Endothelial cell (in vitro differentiated cells): ENCODE data around the gene UGT1A5. TPM values are rescaled to one million over a fixed set of nuclear protein-coding genes. Genes with fewer than 3 reads are reported as not detected.

Experiments used
- DNase-seq: peaks from one replicate; pipeline ENCODE4 v3.0.0; 2021; ENCODE audit warnings: low spot score
- H3K27ac Mint-ChIP-seq: one replicate; pipeline ENCODE4 v1.8.0; 2021; ENCODE audit warnings: mixed read lengths, inconsistent platforms; ENCODE audit not compliant: unreplicated experiment
- H3K27me3 Mint-ChIP-seq: one replicate; pipeline ENCODE4 v1.8.0; 2021; ENCODE audit warnings: mild to moderate bottlenecking, moderate library complexity, mixed read lengths, inconsistent platforms; ENCODE audit not compliant: unreplicated experiment
- H3K36me3 Mint-ChIP-seq: one replicate; pipeline ENCODE4 v1.8.0; 2021; ENCODE audit warnings: mild to moderate bottlenecking, low read depth, mixed read lengths, inconsistent platforms; ENCODE audit not compliant: unreplicated experiment
- H3K4me1 Mint-ChIP-seq: one replicate; pipeline ENCODE4 v1.8.0; 2021; ENCODE audit warnings: mild to moderate bottlenecking, mixed read lengths, inconsistent platforms; ENCODE audit not compliant: unreplicated experiment
- H3K4me3 Mint-ChIP-seq: one replicate; pipeline ENCODE4 v1.8.0; 2021; ENCODE audit warnings: mild to moderate bottlenecking, mixed read lengths, inconsistent platforms; ENCODE audit not compliant: unreplicated experiment
- H3K9me3 Mint-ChIP-seq: one replicate; pipeline ENCODE4 v1.8.0; 2021; ENCODE audit warnings: mixed read lengths, inconsistent platforms; ENCODE audit not compliant: unreplicated experiment
- total RNA-seq: library from RNA; stranded (reverse); fragmentation: NEBNext Ultra II Directional; extraction: Animal tissue kit (Norgen Biotek cat#: 25700); gene quantifications from one replicate; pipeline ENCODE4 v1.2.1, GENCODE V29; 2021; ENCODE audit not compliant: unreplicated experiment
- TF ChIP-seq, protein P1 (sequence below): fragments of 200-600 bp; sonication (generic); IDR thresholded peaks from one replicate; pipeline ENCODE4 v1.5.0; 2021; ENCODE audit warnings: antibody characterized with exemption; ENCODE audit not compliant: unreplicated experiment

The UGT1A5 gene
- total RNA-seq, 1 donor from 2014 or later, result not detected

DNA sequence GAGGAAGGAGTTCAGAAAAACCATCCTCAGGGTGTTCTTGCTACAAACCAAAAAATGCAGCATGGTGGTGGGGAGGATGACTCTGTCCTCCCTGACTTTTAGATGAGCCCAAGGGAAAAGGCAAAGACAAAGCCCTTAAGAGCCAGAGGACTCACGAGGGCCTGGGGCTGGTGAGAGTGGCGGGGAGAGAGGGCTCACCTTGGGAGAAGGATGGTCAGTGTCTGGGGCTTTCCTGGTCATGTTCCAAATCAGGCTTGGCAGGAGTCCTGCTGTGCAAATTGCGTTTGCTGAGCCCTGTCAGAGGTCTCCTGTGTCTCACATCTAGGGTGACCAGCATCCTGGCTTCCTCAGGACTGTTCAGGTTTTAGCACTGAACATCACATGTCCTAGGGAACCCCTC, 52.1 kb downstream of the UGT1A5 start:
- no peak overlapping the region for H3K27ac Mint-ChIP-seq
- no peak for DNase-seq
- no peaks in the 10 kb centered on the region for H3K27me3 Mint-ChIP-seq
- H3K4me1 Mint-ChIP-seq, result no peaks in the 10 kb centered on the region
- H3K4me3 Mint-ChIP-seq, result no peak overlapping the region
- H3K9me3 Mint-ChIP-seq, result no peaks in the 10 kb centered on the region
- TF ChIP-seq, protein P1, sequence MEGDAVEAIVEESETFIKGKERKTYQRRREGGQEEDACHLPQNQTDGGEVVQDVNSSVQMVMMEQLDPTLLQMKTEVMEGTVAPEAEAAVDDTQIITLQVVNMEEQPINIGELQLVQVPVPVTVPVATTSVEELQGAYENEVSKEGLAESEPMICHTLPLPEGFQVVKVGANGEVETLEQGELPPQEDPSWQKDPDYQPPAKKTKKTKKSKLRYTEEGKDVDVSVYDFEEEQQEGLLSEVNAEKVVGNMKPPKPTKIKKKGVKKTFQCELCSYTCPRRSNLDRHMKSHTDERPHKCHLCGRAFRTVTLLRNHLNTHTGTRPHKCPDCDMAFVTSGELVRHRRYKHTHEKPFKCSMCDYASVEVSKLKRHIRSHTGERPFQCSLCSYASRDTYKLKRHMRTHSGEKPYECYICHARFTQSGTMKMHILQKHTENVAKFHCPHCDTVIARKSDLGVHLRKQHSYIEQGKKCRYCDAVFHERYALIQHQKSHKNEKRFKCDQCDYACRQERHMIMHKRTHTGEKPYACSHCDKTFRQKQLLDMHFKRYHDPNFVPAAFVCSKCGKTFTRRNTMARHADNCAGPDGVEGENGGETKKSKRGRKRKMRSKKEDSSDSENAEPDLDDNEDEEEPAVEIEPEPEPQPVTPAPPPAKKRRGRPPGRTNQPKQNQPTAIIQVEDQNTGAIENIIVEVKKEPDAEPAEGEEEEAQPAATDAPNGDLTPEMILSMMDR, result no peak
- H3K36me3 Mint-ChIP-seq, result no peaks in the 10 kb centered on the region

DNA sequence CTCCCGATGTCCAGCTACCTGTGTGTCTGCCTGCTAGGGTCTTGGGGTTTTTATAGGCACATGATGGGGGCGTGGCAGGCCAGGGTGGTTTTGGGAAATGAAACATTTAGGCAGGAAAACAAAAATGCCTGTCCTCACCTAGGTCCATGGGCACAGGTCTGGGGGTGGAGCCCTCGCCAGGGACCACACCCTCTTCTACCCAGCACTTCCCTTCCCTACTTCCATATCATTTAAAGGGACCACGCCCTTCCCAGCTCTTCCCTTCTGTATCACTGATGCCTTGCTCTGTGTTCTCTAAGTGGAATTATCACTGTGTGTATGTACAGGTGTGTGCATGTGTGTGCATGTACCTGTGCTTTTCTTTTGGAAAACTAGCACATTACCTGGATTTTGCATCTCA, 53.7 kb downstream of the UGT1A5 start:
- TF ChIP-seq, protein P1, result no peak

DNA sequence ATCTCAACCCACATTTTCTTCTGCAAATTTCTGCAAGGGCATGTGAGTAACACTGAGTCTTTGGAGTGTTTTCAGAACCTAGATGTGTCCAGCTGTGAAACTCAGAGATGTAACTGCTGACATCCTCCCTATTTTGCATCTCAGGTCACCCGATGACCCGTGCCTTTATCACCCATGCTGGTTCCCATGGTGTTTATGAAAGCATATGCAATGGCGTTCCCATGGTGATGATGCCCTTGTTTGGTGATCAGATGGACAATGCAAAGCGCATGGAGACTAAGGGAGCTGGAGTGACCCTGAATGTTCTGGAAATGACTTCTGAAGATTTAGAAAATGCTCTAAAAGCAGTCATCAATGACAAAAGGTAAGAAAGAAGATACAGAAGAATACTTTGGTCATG, 55.4 kb downstream of the UGT1A5 start:
- Mint-ChIP-seq H3K4me3 (no peak overlapping the region), H3K36me3 (no peaks in the 10 kb centered on the region), H3K27me3 (no peaks in the 10 kb centered on the region), H3K27ac (no peak overlapping the region), H3K4me1 (no peaks in the 10 kb centered on the region), H3K9me3 (no peaks in the 10 kb centered on the region)
- no peak for DNase-seq
- TF ChIP-seq, protein P1, result no peak

More for the DNA sequence above, 53.7 kb downstream of the UGT1A5 start:
- DNase-seq, result no peak
- no peaks in the 10 kb centered on the region for H3K36me3 Mint-ChIP-seq
- H3K27ac Mint-ChIP-seq, result no peak overlapping the region
- H3K4me1 Mint-ChIP-seq, result no peaks in the 10 kb centered on the region
- H3K27me3 Mint-ChIP-seq, result no peaks in the 10 kb centered on the region
- H3K9me3 Mint-ChIP-seq, result no peaks in the 10 kb centered on the region
- H3K4me3 Mint-ChIP-seq, result no peak overlapping the region

DNA sequence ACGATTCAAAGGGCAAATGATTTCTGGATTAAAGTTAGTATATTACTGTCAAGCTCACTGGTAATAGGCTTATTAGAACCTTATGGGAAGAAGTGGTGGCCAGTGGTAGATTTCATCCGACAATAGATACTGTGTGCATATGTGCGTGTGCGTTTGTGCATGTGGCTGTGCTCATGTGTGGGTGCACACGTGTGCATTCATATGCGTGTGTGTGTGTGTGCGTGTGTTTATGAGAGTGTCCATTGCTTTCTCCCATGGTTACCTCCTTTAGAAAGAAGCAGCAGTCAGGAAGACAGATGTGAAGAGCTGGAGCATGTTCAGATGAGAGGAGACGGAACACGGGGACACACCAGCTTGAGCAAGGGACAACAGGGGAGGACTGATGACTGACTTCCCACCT, 56.6 kb downstream of the UGT1A5 start:
- Mint-ChIP-seq H3K36me3 (no peaks in the 10 kb centered on the region), H3K4me1 (no peaks in the 10 kb centered on the region), H3K27me3 (no peaks in the 10 kb centered on the region), H3K4me3 (no peak overlapping the region), H3K9me3 (no peaks in the 10 kb centered on the region), H3K27ac (no peak overlapping the region)
- TF ChIP-seq, protein P1, result no peak
- no peak for DNase-seq

DNA sequence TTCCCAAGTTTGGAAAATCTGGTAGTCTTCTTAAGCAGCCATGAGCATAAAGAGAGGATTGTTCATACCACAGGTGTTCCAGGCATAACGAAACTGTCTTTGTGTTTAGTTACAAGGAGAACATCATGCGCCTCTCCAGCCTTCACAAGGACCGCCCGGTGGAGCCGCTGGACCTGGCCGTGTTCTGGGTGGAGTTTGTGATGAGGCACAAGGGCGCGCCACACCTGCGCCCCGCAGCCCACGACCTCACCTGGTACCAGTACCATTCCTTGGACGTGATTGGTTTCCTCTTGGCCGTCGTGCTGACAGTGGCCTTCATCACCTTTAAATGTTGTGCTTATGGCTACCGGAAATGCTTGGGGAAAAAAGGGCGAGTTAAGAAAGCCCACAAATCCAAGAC, 59.4 kb downstream of the UGT1A5 start:
- no peak overlapping the region for H3K27ac Mint-ChIP-seq
- H3K36me3 Mint-ChIP-seq, result no peaks in the 10 kb centered on the region
- no peaks in the 10 kb centered on the region for H3K9me3 Mint-ChIP-seq
- H3K4me3 Mint-ChIP-seq, result no peak overlapping the region
- TF ChIP-seq, protein P1, result no peak
- H3K4me1 Mint-ChIP-seq, result no peaks in the 10 kb centered on the region
- no peaks in the 10 kb centered on the region for H3K27me3 Mint-ChIP-seq
- DNase-seq, result no peak
